GM19240 (cell line): Measurements from ENCODE around the gene PGAM1.
"Not testable (repeated sequence)": the region's sequence is repeated elsewhere in the genome, so short reads cannot be mapped to it uniquely, and the experiment has no call there.

Experiments used
- DNase-seq: peaks from one replicate; pipeline ENCODE4 v3.0.0; 2011; ENCODE audit warnings: low spot score; ENCODE audit not compliant: insufficient read length

The PGAM1 gene

DNA sequence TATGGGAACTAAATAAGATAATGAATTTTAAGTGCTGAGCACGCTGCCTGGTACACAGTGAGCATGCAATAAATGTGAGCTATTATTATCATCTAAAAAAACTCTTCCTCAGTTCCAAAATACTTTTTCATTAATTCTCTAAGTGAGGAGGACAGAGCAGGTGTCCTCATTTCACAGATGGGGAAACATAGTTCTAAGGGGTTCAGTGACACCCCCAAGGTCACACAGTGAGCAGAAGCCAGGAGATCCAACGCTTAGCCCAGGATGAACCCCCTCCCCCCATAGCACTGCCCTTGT lies 18.1 kb upstream of the PGAM1 start:
- no peak for DNase-seq

DNA sequence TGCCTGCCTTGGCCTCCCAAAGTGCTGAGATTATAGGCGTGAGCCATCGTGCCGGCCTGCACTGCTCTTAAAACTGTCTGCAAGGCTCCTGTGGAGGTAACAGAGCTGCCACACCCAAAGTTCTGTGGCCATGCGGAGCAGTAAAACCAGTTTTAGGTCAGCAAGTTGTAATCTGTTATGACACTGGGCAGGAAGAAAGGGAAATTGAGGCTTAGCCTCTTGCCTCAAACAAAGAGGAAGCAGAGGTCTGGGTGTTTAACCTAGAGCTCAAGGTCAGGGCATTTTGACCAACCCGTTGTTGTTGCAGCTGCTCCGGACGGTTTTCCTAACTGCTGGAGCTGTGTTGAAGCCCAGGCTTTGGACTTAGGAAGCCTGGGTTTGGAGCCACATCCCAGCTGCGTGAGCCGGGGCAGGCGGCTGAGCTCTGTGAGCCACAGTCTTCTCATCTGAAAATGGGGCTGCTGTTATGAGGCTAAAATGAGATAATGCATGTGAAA lies 17.4 kb upstream of the PGAM1 start:
- no peak for DNase-seq

DNA sequence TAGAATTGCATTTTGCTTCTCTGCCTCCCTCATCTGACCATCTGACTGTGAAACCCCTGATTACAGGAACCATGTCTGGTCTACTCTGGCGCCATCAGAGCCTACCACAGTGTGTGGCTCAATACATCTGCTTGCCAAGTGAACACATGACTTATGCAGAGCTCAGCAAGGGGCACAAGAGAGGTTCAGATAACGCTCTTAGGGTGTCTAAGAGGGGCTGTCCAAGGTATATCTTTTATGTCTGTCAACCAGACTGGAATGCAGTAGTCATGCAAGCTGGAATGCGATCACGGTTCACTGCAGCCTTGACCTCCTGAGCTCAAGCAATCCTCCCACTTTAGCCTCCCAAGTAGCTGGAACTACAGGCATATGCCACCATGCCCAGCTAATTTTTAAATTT lies 14.6 kb upstream of the PGAM1 start:
- DNase-seq: no peak

DNA sequence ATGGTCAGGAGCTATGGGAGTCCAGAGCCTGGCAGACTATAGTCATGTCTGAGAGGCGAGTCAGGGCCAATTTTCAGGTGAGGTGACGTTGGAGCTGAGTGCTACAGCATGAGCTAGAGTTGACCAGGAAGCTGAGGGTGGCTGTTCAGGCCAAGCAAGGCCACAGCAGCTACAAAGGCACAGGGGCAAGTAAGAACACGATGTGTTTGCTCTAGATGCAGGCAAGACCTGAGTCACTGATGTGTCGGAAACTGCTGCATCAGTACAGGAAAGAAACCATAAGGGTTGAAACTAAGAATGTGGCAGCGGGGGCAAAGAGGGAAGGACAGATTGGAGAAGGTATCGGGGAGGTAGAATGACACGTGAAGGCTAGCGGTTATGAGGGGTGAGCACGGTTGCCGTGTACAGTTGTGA lies 13.1 kb upstream of the PGAM1 start:
- DNase-seq: no peak

DNA sequence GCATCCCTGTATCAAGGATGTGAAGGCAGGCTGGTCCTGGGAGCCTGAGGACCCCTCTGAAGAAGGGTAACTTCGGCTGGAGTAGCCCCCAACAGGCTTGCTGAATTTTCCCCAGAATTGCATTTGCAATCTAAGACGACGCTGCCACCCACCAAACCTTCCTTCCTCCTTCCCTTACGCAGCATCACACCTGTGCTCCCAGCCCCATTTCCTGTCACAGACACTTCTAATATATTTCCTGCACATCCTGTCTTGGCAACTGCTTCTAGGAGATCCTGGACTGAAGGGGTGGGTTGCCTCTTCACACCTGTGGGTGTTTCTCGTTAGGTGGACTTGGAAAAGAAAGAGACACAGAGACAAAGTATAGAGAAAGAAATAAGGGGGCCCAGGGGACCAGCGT lies 9.4 kb upstream of the PGAM1 start:
- DNase-seq: no peak

DNA sequence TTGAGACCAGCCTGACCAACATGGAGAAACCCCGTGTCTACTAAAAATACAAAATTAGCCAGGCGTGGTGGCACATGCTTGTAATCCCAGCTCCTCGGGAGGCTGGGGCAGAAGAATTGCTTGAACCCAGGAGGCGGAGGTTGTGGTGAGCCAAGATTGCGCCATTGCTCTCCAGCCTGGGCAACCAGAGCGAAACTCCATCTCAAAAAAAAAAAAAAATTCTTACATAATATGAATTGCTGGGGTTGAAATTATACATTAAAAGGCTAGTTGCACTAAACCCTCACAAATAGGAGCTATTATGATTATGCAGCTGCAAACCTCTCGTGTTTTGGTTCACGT lies 2.3 kb upstream of the PGAM1 start:
- DNase-seq: not testable (repeated sequence)

DNA sequence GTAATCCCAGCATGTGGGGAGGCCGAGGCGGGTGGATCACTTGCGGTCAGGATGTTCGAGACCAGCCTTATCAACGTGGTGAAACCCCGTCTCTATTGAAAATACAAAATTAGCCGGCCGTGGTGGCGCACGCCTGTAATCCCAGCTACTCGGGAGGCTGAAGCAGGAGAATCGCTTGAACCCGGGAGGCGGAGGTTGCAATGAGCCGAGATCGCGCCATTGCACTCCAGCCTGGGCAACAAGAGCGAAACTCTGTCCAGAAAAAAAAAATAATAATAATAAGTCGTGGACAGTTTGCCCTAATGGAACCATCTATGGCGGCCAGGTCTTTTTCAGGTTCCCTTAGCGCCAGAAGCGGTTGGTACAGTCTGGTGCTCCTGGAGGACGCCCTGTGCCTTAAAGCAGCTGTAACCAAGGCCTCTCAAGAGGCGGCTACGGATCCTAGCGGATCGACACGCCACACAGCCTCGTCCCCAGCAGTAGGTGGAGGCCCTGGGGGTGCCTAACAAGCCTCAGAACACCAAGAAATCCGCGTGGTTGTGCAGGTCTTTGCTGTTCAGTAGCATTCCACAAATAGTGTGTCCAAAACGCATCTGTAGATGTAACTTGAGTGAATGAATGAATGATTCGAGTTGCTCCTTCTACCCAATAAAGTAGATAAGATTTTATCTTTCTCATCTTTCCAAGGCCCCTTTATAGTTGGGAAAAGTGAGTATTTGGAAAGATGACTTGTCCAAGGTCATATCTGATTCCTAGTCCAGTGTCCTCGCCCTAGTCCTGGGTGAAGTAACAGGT lies 982 bp downstream of the PGAM1 start:
- no peak for DNase-seq

DNA sequence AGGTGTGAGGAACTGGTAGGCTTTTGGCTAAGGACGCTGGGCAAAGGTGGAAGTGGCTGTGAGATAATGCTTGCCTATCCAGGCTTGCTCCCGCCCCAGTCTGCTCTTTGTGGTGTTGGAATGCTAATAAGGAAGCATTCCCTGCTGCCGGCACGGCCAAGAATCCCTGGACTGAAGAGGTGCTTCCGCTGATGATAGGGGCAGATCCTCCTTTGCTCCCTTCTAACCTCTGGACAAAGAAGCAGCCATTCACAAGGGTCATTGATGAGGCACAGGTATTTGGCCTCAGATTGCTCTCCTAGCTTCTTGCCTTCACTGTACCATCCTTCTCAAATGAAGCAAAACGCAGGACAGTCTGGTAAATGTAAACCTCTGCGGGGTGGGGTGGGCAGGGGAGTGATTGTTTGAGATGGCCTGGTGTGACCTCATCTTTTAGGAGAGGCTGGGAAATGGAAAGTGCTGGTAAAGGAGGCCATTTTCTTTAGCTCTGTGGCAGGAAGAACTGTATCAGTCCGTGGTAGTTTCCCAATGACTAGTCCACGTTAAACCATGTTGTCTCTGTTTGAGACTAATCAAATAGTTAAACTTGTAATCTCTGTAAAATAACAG lies 1.7 kb downstream of the PGAM1 start:
- no peak for DNase-seq

DNA sequence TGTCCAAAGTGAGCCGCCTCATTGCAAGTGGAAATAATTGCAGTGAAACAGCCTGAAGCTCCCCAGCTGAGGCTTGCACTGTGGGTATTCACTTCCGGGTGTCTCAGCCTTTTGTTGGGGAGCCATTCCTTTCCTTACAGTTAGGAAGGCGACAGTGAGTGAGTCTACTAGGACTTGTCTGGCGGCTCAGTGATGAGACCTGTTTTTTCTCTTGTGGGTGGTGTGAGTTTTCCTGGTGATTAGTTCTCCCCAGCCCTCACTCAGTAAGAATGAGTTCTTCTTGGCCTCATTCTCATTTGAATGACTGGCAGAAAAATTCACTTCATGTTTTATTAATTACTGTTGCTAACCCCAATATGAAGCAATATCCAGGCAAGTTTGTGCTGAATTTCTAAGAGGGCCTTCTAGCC lies 2.6 kb downstream of the PGAM1 start:
- no peak for DNase-seq

DNA sequence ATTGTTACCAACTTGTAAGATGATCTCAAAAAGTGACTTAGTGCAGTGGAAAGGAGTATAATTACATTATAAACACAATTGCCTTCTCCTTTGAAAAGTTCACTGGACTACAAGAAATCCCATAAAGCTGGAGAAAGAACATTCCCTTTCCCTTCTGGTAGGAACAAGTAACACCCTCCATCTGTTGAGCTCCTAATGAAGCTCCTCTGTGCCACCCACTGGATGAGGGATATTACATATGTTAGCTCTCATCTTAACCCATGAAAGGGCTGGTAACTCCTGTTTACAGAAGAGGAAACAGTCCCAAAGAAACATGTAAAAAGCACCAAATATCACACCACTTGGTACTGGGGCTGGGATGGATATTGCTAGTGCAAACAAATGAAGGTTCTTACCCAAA lies 8.1 kb downstream of the PGAM1 start:
- DNase-seq: no peak

DNA sequence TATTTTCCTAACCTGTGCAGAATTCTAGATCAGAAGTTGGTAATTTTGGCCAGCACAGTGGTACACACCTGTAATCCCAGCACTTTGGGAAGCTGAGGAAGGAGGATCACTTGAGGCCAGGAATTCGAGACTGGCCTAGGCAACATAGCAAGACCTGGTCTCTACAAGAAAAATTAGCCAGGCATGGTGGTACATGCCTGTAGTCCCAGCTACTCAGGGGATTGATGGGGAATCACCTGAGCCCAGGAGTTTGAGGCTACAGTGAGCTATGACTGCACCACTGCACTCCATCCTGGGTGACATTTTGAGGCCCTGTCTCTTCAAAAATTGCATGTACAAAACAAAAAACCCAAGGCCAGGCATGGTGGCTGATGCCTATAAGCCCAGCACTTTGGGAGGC lies 8.6 kb downstream of the PGAM1 start:
- DNase-seq: no peak

DNA sequence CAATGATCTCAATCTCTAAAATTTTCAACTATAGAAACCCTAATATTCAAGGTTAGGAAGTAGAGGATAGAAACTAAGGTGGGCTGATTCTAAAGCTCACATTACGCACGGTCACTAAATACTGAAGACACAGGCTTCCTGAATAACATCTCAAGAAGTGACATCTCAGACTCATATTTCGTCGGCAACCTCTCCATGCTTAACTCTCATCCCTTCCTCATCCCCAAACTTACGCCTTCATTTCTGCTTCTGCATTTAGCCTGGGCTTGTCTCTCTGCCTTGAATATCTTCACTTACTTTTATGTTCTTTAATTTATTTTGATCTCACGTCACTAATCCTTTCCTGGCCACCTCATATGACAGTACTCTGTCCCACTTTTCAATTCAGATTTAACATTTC lies 9.2 kb downstream of the PGAM1 start:
- no peak for DNase-seq

DNA sequence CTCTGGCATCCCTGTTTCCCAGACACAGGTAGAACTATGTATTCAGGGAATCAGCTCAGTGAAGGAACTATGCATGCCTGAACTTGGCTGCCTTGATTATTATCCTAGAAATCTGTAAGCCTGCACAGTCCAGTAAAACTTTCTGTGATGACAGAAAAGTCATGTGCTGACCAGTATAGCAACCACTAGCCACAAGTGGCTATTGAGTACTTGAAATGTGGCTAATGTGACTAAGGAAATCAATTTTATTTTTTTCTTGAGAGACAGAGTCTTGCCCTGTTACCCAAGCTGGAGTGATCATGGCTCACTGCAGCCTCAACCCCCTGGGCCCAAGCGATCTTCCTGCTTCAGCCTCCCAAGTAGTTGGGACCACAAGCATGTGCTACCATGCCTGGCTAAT lies 16.3 kb downstream of the PGAM1 start:
- DNase-seq: no peak

DNA sequence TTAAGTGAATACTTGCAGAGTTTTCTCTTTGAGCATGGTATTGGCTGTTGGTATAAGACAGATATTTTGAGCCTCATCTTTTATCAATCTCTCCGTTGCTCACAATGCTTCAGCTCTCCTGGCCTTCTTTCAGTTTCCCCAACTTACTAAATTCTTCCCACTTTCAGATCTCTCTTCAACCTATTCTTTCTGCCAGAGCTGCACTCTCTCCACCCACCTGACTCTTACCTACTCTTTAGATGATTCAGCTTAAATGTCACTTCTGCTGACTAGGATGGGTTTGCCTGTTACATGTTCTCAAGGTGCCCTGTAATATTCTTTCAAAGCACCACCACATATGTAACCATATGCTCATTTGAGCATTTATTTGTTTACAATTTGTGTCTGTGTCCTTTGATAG lies 18.2 kb downstream of the PGAM1 start:
- DNase-seq: no peak

DNA sequence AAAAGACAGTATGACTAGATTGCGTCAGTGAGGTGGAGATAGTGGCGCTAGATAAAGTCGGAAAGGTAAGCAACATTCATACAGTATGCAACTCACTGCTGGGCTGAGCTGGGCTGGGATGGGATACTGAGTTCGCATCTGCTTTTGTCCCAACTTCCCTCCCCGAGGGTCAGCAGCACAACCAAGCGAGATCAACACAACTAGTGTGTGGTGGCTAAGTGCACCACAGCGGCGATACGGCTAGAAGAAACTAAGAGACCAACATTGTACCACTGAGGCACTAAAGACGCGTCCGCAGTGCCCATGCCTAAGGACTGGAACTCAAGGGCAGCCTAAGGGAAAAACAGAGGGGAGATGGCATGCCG lies 19.3 kb downstream of the PGAM1 start:
- DNase-seq: no peak

DNA sequence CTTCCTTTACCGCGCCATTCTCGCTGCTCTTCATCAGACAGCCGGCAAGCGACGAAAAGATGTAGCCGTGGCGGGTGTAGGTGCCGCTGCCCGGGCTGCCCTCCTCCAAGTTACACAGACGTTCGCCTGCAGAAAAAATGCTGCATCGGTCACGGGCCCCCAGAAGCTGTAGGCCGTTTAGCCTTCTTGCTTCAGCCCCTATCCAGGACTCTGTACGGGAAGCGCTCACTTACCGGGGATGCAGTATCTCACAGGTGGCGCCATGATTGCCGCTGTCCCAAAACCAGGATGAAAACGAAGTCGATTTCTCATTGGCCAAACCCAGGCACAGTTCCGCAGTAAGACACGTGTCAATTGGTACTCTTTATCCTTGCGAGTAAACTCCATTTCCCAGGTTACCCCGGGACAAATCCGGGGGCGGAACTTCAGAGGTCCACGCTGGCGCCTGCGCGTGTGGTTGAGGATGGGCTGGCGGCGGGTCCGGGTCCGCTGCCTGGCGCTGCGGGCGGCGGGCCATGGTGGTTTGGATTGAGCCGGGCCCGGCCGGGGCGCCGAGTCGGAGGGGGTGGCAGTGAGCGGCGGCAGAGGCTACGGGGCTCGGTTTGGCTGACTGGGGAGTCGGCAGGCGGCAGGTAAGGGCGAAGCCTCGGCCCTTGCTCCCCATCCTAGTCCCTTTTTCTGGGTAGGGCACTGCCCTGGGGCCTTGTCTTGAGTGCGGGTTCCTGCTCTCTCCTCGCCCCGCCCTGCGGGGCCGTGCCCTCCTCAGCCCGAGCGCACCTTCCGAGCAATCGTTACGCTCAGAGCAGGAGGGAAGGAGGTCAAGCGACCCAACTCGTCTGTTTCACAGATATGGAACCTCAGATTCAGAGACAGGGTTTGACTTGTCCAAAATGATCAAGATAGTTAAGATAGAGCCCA lies 20.0 kb downstream of the PGAM1 start, which contains the start of the genes EXOSC1 and ZDHHC16:
TSS of gene EXOSC1 (minus strand) at position 285 of the 918 bp plus-strand sequence. CDS start at position 264, 21 bp downstream.
TSS of gene ZDHHC16 (plus strand) at position 454 of the 918 bp plus-strand sequence. CDS start 5,501 bp downstream, outside the sequence.
- peak; percentile 96 for DNase-seq

DNA sequence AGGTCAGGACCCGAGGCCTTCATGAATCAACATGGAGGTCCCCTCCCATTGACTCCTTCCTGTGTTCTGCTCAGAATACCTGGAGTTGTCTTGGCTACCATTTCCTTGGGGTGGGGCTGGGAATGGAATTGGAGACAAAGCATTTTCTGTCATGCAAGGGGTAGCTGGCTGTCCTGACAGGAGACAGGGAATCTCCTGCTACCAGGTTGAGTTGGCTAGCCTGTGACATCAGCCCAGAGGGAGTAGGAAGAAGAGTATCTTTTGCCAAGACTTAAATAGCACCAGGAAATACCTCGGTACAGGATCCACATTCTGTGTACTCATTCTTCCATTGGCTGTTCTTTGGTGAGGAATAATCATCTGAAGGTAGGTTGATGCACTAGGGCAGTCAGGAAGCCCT lies 24.8 kb downstream of the PGAM1 start:
- DNase-seq: no peak

DNA sequence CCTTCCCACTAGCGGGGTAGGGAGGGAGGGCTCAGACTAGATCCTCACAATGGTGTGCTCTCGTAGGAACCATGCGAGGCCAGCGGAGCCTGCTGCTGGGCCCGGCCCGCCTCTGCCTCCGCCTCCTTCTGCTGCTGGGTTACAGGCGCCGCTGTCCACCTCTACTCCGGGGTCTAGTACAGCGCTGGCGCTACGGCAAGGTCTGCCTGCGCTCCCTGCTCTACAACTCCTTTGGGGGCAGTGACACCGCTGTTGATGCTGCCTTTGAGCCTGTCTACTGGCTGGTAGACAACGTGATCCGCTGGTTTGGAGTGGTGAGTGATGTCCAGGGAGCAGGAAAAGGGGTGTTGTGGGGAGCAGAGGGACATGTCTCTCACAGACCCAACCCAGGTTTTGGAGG lies 25.6 kb downstream of the PGAM1 start:
- no peak for DNase-seq

DNA sequence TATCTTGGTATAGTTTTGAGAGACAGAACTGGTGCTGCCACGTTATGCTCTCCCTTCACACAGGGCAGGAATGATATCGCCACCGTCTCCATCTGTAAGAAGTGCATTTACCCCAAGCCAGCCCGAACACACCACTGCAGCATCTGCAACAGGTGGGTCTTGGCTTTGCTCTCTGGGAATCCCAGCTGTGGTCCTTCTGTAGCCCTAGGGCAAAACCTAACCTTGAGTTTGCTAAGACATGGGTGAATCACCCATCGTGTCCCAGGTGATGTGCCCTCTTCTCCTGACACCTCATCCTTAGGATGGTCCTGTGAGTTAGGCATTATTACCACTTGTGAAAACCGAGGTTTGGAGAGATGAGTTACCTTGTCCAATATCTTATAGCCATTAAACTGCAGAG lies 26.4 kb downstream of the PGAM1 start:
- no peak for DNase-seq

DNA sequence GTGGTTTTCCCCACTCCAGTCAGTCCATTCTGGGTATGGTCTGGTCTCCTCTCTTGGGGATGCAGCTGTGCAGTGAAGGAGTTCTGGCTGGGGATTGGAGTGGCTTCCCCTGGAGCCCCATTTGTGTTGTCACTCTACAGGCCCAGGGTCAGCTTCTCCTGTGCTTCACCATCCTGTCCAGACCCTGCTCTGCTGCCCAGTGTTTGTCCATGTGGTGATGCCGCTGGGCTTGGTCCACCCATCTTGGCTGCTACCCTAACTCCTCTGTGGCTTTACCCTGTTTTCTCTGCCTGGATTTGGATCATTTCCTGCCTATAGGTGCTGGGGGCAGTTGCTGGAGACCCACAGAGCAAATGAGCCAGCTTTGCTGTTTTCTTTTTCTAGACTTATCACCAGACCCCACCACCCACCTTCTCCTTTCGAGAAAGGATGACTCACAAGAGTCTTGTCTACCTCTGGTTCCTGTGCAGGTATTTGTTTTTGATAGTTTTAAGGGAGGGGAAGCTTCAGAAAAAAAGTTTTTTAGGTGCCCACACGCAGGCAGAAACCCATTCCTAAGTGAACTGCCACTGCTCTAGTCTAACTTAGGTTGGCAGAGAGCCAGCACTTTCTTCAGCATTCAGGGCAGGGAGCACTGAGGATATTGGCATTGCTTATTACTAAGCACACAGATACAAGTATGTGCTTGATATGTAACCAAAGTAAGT lies 28.5 kb downstream of the PGAM1 start:
- no peak for DNase-seq

DNA sequence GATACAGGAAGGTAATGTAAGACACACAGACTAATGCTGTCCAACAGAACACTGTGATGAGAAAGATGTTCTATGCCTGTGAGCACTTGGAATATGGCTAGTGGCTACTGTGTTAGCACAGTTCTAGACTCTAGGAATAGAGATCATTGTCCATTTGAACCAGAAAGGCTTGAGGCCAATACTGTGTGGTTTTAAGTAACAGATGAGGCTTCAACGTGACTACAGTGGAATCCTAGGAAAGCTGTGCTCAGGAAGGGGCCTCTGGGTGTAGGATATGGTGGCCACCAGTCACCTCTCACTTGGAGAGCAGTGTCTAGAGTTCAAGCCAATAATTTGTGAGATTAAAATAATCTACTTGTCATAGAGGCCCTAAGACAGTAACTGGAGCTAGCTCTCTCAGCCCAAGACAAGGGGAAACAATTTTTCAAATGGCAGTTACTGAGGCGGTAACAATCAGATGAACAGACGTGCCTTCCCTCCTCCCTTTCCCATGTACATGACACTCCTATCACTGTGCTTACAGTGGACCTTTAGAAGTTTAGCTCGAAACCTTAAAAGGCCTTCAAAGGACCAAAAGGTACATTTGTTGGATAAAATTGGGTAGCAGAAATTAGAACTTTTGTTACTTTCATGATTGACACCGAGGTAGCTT lies 30.2 kb downstream of the PGAM1 start:
- DNase-seq: no peak
